IPS-11a (cell line): ENCODE measurements around the gene SPOCK2.

ENCODE experiments used
- H3K4me3 ChIP-seq: one replicate; pipeline ENCODE4 v1.5.1; 2013; ENCODE audit warnings: low read depth, low read length, control low read depth

SPOCK2 gene

DNA sequence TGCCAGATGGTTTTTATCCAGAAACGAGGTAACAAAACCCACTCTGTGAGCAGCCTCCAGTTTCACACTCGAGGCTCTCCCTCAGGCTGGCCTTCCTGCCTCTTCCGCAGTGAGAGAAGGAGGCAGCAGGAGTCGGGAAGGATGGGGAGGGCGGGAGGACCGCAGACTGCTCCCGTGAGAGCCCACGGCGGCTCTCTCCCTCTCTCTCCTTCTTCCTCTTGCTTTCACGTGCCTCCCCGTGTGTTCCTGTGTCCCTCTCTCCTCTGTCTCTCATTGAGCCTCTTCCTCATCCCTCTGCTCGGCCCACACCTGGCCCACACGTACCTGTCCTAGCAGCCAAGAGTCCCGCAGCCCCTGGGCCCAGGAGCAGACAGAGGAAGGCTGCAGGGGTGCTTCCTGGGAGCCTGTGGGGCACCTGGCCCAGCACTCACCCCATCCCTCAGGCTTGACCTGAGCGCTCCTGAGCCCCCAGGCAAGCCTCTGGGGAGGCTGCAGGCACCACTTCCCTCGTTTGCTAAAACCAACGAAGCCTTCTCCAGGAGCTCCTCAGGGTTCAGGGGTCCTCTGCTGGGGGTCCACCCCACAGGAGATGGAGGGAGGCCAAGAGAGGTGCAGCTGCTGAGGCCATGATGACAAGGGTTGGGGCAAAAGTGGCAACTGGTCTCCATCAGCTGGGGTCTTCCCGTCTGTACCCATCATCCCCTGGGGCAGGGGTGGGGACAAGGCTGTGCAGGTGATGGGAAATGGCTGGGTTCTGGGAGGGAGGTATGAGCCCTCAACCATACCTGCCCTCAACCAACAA is 13.6 kb downstream of the SPOCK2 start:
- no peak overlapping the region for H3K4me3 ChIP-seq

DNA sequence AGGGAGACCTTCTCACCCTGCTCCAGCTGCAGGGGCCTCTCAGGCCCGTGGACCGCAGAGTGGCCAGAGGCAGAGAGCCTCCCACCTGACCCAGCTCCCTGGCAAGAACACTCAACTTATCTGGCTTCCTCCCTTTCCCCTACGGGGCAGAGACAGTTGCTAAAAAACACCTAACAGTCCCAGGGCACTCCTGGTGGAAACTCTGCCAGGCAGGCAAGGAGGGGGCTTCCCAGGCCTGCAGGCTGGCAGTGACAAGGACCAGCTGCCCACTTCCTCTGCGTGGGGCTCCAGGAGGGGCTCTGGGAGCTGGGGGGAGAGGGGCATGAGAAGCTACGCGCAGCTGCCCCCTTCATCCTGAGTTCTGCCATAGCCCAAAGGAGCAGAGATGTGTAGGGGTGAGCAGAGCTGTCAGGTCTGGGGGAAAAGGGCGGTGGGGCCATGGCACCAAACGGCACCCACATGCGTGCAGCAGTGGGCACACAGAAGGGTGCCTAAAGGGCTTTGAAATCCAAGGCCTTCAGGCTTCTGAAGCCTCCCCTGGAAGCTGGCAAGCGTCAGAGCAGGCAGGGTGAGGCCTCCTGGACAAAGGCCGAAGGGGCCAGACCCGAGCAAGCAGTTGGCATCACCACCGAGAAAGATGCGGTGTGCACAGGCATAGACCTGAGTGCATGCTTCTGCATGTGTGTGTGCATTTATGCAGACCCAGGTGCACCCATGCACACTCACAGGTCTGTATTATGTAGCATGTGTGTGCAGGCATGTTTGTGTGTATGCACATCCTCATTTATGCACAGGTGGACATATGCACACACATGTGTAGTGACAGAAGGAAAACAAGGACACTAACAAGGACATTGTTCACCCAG is 14.4 kb downstream of the SPOCK2 start:
- no peak overlapping the region for H3K4me3 ChIP-seq

DNA sequence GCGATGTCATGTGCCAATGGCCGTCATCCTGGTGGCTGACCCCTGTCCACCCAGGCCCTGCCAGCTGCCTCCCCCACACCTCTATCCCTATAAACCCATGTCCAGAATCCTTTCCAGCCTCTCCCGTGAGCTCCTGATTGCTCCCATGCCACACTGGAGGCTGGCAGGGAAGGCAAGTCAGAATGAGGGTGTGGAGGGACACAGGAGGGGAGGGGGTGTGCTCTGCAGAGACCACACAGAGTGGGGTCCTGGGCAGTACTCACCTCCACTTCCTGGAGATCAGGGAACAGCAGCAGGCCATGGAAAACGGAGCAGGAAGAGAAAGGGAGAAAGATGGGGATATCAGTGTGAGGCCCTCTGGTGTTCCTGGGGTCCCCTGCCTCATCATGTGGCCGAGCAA is 15.7 kb downstream of the SPOCK2 start:
- no peak overlapping the region for H3K4me3 ChIP-seq

DNA sequence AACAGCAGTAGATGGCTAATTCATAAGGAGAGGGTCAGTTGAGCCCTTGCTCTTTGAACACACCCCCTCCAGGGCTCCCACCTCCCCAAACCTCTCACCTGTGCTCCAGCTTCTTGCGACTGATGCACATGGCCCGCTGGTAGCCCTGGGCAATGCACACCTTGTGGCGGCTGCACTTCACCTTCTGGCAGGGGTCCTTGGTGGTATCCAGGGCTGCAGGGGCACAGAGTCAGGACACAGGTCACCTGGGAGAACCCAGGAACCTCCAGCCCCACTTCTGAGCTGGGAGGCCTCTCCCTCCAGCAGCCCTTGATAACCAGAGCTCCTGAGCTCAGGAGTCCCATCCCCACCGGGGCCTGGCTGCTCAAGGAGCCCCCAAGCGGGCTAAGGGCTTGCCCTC is 16.3 kb downstream of the SPOCK2 start:
- H3K4me3 ChIP-seq = no peak overlapping the region

DNA sequence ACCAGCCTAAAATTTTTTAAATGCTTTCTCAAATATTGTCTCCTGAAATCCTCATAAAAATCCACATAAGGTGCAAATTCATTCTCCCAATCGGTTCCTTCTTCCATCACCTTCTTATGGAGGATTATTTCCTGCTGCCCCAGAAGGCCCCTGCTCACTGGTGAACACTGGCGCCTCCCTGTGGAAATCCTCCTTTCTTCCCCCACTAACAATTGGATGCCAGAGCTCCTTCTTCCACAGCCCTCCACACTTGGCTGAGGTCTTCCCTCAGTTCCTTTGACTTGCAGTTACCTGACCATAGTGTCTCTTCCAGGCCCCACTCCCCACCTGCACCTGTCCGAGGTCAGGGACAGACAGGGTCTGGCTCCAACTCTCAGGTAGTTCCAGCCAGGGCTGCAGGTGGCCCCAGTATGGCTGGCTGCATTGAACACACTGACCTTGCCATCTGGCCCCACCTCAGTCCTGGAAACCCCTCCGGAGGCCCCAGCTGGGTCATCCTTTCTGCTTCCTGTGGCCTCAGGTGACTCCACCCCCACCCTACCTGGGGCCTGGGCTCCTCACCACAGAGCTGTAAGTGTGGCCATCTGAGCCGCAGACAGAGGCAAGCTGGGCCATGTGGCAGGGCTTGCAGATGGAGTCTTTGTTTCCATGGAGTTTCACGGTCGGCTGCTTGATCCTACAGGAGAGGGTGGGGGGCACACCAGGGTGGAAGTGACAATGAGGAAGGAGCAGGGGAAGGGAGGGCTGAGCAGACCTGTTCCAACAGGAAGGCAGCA is 18.4 kb downstream of the SPOCK2 start:
- H3K4me3 ChIP-seq = no peak overlapping the region

DNA sequence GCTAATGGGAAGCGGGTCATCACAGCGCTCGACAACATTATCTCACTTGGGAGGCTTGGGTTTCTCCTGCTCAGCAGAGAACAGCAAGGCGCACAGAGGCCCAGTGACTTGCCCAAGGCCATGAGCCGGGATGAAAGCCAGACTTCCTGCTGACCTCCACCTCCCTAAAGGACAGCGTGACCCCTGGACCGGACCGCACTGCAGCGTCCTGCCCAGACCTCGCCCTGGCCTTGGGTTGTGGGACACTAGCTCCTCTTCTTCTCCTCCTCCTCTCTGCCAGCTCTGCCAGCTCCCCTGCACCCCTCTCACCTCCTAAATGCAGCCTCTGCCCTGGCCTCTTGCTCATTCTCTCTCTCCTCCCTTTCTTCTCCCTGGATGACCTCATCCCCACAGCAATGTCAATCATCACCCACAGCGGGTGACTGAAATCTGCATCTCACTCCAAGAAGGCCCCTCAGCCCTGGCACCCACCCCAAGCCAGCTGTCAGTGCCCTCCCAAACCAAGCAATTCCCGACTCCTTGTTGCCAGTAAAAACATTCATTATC is 19.4 kb downstream of the SPOCK2 start:
- no peak overlapping the region for H3K4me3 ChIP-seq

DNA sequence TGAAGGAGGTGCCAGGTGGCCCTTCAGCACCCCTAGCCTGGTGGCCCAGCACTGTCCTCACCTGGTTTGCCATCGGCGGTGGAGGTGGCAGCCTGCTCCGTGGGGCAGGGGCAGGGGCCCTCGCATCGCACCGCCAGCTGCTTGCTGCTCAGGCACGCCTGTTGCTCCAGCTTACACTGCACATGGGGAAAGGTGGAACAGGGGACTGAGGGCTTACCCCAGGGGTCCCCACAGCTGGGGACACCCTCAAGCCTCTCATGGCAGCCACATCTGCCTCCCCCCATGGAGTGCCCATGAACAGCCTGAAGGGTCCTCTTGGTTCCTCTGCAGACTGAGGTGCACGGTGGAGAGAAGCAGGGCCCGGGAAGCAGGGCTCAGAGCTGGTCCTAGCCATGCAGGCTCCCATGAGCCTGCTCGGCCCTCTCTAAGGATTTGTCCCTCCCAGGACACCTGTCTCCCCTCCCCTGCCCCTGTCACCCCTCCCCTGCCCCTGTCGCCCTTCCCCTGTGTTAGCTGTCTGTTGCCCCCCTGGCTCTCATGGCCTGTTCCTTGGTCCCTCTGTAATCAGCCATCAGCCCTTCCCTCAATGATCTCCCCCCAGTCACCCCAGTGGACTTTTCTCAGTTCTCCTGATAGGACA is 20.1 kb downstream of the SPOCK2 start:
- no peak overlapping the region for H3K4me3 ChIP-seq

DNA sequence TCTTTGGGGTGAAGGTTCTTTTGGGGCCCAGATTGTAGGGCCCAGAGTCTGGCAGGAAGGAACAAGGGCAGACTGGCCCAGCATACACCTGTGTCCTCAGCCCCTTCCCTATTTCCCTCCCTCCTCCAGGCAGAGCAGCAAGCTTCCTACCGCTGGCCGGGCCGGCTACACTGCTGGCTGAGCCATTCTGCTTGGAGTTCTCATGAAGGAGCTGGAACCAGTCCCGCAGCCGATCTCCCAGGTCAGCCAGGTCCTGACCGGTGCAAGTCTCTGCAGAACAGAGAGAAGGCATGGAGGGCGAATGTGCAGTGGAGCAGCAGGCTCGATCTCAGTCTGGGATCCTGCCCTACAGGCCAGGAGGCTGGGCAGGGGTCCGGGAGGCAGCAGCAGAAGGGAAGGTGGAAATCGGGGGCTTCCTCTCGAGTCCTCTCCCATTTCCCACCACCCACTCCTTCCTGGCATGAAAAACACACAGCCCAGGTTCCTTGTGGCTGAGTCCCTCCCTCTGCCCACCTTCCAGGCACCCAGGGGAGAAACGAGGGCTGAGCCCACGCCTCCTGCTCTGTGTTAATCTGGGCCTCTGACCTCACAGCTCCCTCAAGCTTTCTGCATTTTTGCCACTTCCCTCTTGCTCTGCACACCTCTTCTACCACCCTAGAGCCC is 20.8 kb downstream of the SPOCK2 start:
- H3K4me3 ChIP-seq = no peak overlapping the region

DNA sequence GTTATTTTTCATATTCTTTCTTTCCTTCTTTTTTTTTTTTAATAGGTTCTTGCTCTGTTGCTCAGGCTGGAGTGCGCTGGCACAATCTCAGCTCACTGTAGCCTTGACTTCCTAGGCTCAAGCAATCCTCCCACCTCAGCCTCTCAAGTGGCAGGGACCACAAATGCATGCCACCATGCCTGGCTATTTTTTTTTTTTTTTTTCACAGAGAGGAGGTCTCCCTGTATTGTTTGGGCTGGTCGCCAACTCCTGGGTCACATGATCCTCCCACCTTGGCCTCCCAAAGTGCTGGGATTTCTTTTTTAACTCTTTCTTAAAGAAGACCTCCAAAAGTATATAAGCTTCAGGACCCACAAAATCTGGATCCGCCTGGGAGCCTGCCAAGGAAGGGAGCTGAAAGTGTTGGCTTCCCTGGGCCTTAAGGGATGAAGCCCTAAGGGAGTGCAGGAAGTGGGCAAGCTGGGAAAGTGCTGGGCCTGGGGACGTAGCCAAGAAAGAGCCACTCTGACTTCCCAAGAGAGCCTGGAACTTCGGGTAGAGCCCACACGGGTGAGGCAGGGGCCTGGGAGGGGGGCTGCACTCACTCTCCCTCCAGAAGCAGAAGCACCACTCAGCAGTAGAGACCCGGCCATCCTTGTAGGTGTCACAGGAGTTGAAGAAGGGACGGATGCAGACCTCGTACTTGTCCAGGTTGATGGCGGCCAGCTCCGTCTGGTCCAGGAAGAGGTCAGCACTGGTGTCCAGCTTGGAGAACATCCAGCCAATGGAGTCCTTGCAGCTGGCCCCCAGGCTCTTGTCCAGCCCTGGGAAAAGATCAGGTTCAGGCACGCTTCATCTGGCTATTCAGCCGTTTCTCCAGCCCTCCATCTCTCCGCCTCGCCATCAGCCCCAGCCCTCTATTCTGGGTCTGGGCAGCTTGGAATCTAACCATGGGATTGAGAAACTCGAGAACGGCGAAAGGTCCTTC is 21.8 kb downstream of the SPOCK2 start:
- H3K4me3 ChIP-seq = no peak overlapping the region

DNA sequence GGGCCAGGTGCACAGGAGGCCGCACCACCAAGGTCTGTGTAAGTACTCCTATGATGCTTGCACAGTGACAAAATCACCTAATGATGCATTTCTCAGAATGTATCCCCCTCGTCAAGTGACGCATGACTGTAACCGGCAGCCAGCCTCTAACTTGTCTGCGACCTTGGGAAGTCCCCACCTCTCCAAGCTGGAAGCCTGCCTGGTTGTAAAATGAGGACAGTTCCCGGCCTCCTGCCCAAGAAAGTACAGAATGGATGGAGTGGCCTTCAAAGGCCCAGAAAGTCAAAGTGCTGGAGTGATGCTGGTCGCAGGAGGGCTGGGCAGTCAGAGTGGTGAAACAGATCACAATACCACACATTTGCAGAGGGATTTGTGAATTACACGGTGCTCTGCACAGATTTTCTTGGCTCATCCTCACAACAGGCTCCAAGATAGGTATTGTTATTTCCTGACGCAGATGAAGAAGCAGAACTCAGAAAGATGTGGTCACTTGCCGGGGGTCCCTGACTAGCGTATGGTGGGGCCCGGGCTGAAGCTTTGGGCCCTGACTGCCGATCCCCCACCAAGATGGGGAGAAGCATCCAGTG is 22.8 kb downstream of the SPOCK2 start:
- no peak overlapping the region for H3K4me3 ChIP-seq

DNA sequence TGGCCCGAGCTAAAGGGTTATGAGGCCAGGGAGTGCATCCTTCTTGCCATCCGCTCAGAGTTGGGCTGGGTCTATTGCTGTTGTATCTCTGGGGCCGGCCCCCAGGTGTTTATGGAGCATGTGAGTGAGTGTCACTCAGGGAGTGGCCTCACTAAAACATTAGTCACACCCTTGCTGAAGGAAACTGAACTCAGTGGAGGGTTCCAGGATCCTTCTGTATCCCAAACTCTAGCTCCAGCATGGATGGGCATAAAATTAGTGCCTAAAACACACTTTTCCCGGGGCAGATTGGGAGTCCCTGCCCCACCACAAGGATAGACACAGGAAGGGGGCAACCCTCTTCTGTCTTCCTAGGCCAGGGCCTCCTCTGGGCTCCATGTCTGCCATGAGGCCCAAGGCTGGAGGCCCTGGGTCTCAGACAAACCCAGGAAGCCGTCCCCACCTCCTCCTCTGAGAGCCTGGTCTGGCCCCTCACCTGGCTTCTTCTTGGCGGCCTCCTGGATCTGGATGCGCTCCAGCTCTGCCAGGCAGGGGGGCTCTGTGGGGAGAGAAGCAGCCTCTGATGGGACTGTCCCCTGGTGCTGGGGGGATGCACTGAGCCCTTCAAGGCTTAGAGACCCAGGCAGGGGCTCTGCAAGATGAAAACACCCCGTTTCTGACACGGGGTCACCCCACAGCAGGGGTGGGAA is 24.5 kb downstream of the SPOCK2 start:
- H3K4me3 ChIP-seq = no peak overlapping the region

DNA sequence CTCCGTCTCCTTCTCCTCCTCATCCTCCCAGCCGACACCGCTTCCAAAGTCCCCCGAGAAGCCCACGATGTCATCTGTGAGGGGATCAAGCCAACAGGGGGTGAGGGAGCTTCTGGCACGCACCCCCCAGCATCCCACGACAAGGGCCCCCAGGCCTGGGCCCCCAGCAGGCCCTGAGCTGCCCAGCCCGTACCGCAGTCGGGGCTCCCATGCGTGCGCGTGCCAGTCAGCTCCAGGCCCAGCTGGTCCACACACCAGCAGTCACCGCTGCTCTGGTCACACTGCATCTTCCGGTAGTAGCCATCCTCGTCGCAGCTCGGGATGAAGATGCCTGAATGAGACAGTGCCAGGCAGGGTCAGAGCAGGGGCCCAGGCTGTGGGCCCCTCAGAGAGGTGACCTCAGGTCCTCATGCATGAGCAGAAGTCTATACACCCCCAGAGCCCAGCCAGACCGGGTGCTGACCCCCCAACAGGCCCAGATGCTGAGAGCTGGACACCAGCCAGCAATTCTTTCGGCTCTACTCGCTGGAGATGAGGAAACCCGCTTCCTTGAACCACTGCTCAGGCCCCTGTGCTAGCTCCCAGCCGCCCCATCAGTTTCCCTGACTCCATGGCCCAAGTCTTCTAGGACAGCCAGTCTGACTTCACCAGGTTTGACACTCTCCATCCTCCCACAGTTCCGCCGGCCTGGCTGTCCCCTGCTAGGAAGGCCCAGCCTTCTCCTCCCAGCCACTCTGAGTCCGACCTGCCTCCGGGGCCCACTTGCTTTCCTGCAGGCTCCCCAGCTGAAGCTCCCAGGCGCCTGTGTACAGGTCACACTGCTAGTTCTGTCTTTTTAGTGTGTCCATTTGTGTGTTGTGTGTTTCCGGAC is 25.3 kb downstream of the SPOCK2 start:
- no peak overlapping the region for H3K4me3 ChIP-seq

DNA sequence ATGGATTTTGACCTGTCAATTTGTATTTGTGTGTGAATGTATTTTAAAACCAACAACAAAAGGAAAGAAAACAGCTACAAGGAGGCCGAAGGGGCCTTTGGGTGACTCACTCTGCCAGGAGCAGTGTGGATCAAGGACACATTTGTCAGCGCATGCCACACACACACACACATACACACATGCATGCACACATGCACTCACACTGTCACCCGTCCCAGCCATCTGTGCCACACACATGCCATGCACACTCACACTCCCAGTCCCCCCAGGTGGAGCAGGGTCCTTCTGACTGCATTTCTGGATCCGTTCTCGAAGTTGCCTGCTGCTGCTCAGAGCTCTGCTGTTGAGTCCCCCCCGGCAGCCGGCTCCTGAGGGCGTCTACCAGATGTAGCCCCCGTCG is 26.0 kb downstream of the SPOCK2 start:
- H3K4me3 ChIP-seq = no peak overlapping the region

DNA sequence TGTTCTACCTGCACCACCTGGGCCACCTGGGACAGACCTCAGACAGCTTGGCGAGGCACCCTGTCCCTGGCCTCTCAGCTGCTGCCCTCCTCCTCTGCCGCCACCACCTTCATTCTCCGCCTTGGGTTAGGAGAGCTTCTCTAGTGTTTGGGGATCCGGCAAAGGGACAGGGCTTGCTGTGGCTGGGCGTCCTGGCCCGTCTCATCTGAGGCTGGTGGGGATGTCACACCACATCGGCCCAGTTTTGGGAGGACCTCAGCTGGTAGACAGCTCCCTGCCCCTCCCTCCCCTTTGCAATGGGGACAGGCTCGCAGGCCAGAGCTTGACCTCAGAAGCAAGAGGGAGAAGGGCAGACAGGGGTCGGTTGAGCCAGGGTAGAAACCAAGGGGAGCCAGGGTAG is 26.4 kb downstream of the SPOCK2 start:
- H3K4me3 ChIP-seq = no peak overlapping the region

DNA sequence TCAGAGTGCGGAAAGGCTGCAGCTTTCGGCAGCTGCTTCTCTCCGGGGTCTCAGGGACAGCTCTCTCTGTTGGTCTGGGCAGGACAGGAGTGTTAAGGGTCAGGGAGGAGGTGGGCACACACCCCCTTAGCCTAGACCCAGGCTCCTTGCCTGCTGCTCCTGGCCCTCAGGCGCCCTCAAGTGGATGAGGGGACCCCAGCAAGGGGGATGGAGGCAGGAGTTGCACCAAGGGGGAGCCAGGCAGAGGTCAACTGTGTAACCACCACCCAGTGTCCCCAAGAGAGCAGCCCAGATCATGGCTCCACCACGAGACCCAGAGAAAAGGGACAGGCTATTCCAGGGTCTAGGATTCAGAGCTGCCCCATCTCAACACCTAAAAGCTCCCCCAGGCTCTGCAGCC is 26.9 kb downstream of the SPOCK2 start:
- no peak overlapping the region for H3K4me3 ChIP-seq

DNA sequence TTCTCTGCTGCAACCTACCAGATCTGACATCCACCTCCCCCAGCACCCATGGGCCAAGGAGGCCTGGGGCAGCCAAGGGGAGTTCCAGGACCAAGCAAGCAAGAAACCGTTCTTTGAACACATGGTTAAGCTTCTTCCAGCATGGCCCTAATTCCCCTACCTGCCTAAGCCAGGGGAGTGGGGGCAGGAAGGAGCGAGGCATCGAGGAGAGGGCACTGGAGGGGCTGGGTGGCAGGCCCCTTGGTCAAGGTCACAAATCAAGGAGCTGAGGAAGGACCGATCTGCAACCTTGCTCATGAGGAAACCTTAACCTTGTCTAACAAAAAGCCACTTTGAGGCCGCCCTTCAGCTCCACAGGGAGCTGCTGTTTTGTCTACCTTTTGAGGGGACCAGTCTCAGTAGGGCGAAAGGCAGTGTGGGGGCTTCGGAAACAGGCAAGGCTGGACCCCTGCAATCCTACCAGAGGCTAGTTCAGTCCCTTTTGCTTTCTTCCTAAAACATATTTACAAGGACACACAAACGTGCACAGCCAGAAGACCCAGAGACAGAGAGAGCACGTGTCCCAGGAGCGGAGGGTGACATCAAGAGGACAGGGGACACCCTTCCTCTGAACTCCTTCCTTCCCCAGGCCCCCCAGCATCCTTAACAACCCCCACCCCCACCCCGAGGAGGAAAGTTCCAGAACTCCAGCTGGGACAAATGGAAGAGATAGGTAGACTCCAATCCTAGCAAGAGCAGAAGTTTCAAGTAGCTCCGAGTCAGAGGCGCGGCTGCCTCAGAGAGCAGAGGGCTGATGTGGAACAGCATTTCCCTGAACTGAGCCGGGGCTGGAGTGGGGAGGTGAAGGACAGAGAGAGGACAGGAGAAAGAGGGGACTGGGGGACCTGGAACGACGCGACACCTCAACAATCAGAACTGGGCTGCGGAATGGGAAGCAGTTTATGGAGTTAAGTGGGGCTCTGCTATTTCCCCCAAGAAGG is 28.2 kb downstream of the SPOCK2 start:
- no peak overlapping the region for H3K4me3 ChIP-seq
